ENCODE data around the gene BNIP5. TPM values are rescaled to one million over a fixed set of nuclear protein-coding genes. Genes with fewer than 3 reads are reported as not detected.

The BNIP5 gene
- total and polyA plus RNA-seq, 4 donors: not detected

GRCh38 chr6:36273802-36274514 is 62.7 kb downstream of the BNIP5 start:
- H3K9me3 ChIP-seq (ENCODE audit: control insufficient read depth in 4 of 4, low read length in 3 of 4): no peaks in the 10 kb centered on the region
- H3K4me3 ChIP-seq (ENCODE audit: low read depth in 1 of 3, low read length in 3 of 3): no peak overlapping the region
- DNase-seq (ENCODE audit: low spot score): no peak
- peaks cover 0 to 6% (median 2%) of the 10 kb centered on the region in 4 donors for H3K27me3 ChIP-seq (ENCODE audit: control insufficient read depth in 4 of 4, insufficient read depth in 4 of 4, low read length in 3 of 4)
- H3K9ac ChIP-seq (ENCODE audit: low read depth in 1 of 2, low read length in 2 of 2): no peak overlapping the region
- no peak overlapping the region for H3K27ac ChIP-seq (ENCODE audit: low read depth in 1 of 2, low read length in 2 of 2)
- TF ChIP-seq HNF4G (IDR thresholded peaks at IDR 0.05) (no peak), REST (IDR thresholded peaks at IDR 0.05) (no peak), YY1 (IDR thresholded peaks at IDR 0.05) (no peak), RAD21 (IDR thresholded peaks at IDR 0.05) (no peak), JUND (IDR thresholded peaks at IDR 0.05) (no peak), ZBTB33 (IDR thresholded peaks at IDR 0.05) (no peak), FOXA2 (IDR thresholded peaks at IDR 0.05) (no peak), SP1 (IDR thresholded peaks at IDR 0.05) (no peak), ATF3 (IDR thresholded peaks at IDR 0.05) (no peak), HNF4A (conservative IDR thresholded peaks at IDR 0.05) (no peak), NR2F2 (IDR thresholded peaks at IDR 0.05) (no peak), TAF1 (conservative IDR thresholded peaks at IDR 0.05) (no peak), EGR1 (IDR thresholded peaks at IDR 0.05; ENCODE audit: low read depth in 2 of 2) (no peak)
- H3K4me1 ChIP-seq (ENCODE audit: control insufficient read depth in 4 of 4, insufficient read depth in 4 of 4, low read length in 3 of 4): peaks cover 0 to 2% (median 0%) of the 10 kb centered on the region in 4 donors
- 84% methylated on average over 15 of the region's 15 CpGs for WGBS
- H3K36me3 ChIP-seq (ENCODE audit: control insufficient read depth in 4 of 4, insufficient read depth in 3 of 4, low read depth in 1 of 4, low read length in 3 of 4): no peaks in the 10 kb centered on the region

- Histone ChIP-seq H3K36me3 (ENCODE audit: control insufficient read depth in 4 of 4, insufficient read depth in 3 of 4, low read depth in 1 of 4, low read length in 3 of 4) (no peaks in the 10 kb centered on the region), H3K27me3 (ENCODE audit: control insufficient read depth in 4 of 4, insufficient read depth in 4 of 4, low read length in 3 of 4) (peaks cover 0 to 6% (median 2%) of the 10 kb centered on the region in 4 donors), H3K9ac (ENCODE audit: low read depth in 1 of 2, low read length in 2 of 2) (no peak overlapping the region), H3K27ac (ENCODE audit: low read depth in 1 of 2, low read length in 2 of 2) (no peak overlapping the region), H3K9me3 (ENCODE audit: control insufficient read depth in 4 of 4, low read length in 3 of 4) (no peaks in the 10 kb centered on the region), H3K4me3 (ENCODE audit: low read depth in 1 of 3, low read length in 3 of 3) (no peak overlapping the region), H3K4me1 (ENCODE audit: control insufficient read depth in 4 of 4, insufficient read depth in 4 of 4, low read length in 3 of 4) (peaks cover 0 to 2% (median 0%) of the 10 kb centered on the region in 4 donors)
- DNase-seq (ENCODE audit: low spot score): no peak
- TF ChIP-seq SP1 (IDR thresholded peaks at IDR 0.05): no peak
- 96% methylated on average over 5 of the region's 5 CpGs for WGBS
Measured at GRCh38 chr6:36273067-36273466, 63.6 kb downstream of the BNIP5 start.

Data from liver (tissue), 9 donors.